Measurements from ENCODE around the gene CD300LD.
"Not testable (repeated sequence)": the region's sequence is repeated elsewhere in the genome, so short reads cannot be mapped to it uniquely, and the experiment has no call there.

CD300LD gene

GRCh38 chr17:74635418-74635817 lies 43.3 kb upstream of the CD300LD start:
- Histone ChIP-seq H3K27me3 (peaks cover 0 to 39% of the 10 kb centered on the region in 2 donors), H3K4me3 (no peak overlapping the region), H3K4me1 (no peaks in the 10 kb centered on the region), H3K9me3 (no peaks in the 10 kb centered on the region), H3K36me3 (no peaks in the 10 kb centered on the region), H3K27ac (no peak overlapping the region)
- no peak for DNase-seq
- TF ChIP-seq CTCF (IDR thresholded peaks at IDR 0.05), result no peak
- intact Hi-C loops (cut with DNase I; ENCODE audit: low total_unique reads), result no loop called here

GRCh38 chr17:74633326-74633725 lies 41.2 kb upstream of the CD300LD start:
- Histone ChIP-seq H3K4me1 (no peaks in the 10 kb centered on the region), H3K27me3 (peaks cover 0 to 40% of the 10 kb centered on the region in 2 donors), H3K4me3 (no peak overlapping the region), H3K36me3 (no peaks in the 10 kb centered on the region), H3K27ac (no peak overlapping the region), H3K9me3 (peaks cover 0 to 8% (median 7%) of the 10 kb centered on the region in 3 donors)
- TF ChIP-seq CTCF (IDR thresholded peaks at IDR 0.05), result no peak
- DNase-seq, result no peak
- intact Hi-C loops (cut with DNase I; ENCODE audit: low total_unique reads), result no loop called here

GRCh38 chr17:74632617-74633016 lies 40.5 kb upstream of the CD300LD start:
- Histone ChIP-seq H3K4me1 (no peaks in the 10 kb centered on the region), H3K4me3 (no peak overlapping the region), H3K27ac (no peak overlapping the region), H3K36me3 (no peaks in the 10 kb centered on the region), H3K9me3 (peaks cover 0 to 8% (median 7%) of the 10 kb centered on the region in 3 donors), H3K27me3 (peaks cover 0 to 38% of the 10 kb centered on the region in 2 donors)
- DNase-seq, result no peak
- no peak for TF ChIP-seq CTCF (IDR thresholded peaks at IDR 0.05)
- intact Hi-C loops (cut with DNase I; ENCODE audit: low total_unique reads), result no loop called here

- Histone ChIP-seq H3K9me3 (peaks cover 0 to 9% (median 7%) of the 10 kb centered on the region in 3 donors), H3K27ac (no peak overlapping the region), H3K4me3 (no peak overlapping the region), H3K4me1 (no peaks in the 10 kb centered on the region), H3K27me3 (peaks cover 0 to 38% of the 10 kb centered on the region in 2 donors), H3K36me3 (no peaks in the 10 kb centered on the region)
- peak; percentile 22 to 49 for DNase-seq
- no peak for TF ChIP-seq CTCF (IDR thresholded peaks at IDR 0.05)
- intact Hi-C loops (cut with DNase I; ENCODE audit: low total_unique reads), result no loop called here
These were observed 39.7 kb upstream of the CD300LD start for GRCh38 chr17:74631468-74632450.

- intact Hi-C loops (cut with DNase I; ENCODE audit: low total_unique reads); H3K36me3 ChIP-seq; H3K4me1 ChIP-seq; H3K27ac ChIP-seq; DNase-seq; H3K4me3 ChIP-seq: not testable (repeated sequence)
- Histone ChIP-seq H3K27me3 (peaks cover 0 to 27% of the 10 kb centered on the region in 2 donors), H3K9me3 (peaks cover 0 to 13% (median 7%) of the 10 kb centered on the region in 3 donors)
These were observed 38.2 kb upstream of the CD300LD start for GRCh38 chr17:74630251-74630650.

- peaks cover 0 to 8% of the 10 kb centered on the region in 2 donors for H3K27me3 ChIP-seq
- no peak overlapping the region for H3K27ac ChIP-seq
- no peak for DNase-seq
- intact Hi-C loops (cut with DNase I; ENCODE audit: low total_unique reads), result no loop called here
- TF ChIP-seq CTCF (IDR thresholded peaks at IDR 0.05), result no peak
- H3K4me3 ChIP-seq, result no peak overlapping the region
- H3K36me3 ChIP-seq, result no peaks in the 10 kb centered on the region
- peaks cover 0 to 13% (median 7%) of the 10 kb centered on the region in 3 donors for H3K9me3 ChIP-seq
- H3K4me1 ChIP-seq, result no peaks in the 10 kb centered on the region
These were observed 33.6 kb upstream of the CD300LD start for GRCh38 chr17:74625661-74626060.

Measured in tibial artery (tissue), 4 donors.